Activated T-helper 2 cell treated with anti-CD3 and anti-CD28 coated beads, Interferon-gamma antibody, Interleukin-2, Interleukin-4, amounts not matched to agents 10 μg/mL and 5 μg/mL and 100 μg/mL, durations not matched to agents 14 hours and 24 hours and 36 hours (primary cell): ENCODE measurements around the gene KYAT1. TPM values are rescaled to one million over a fixed set of nuclear protein-coding genes. Genes with fewer than 3 reads are reported as not detected.

Source experiments
- DNase-seq: peaks from one replicate; pipeline ENCODE4 v3.0.0; 2021; ENCODE audit warnings: low spot score
- H3K27ac Mint-ChIP-seq: one replicate; pipeline ENCODE4 v1.8.0; 2021; ENCODE audit warnings: mixed read lengths
- H3K27me3 Mint-ChIP-seq: one replicate; pipeline ENCODE4 v1.8.0; 2021; ENCODE audit warnings: low read depth, mixed read lengths
- H3K36me3 Mint-ChIP-seq: one replicate; pipeline ENCODE4 v1.8.0; 2021; ENCODE audit warnings: low read depth, mixed read lengths
- H3K4me1 Mint-ChIP-seq: one replicate; pipeline ENCODE4 v1.8.0; 2021; ENCODE audit warnings: low read depth, mixed read lengths
- H3K4me3 Mint-ChIP-seq: one replicate; pipeline ENCODE4 v1.8.0; 2021; ENCODE audit warnings: low read depth, mild to moderate bottlenecking, moderate library complexity, mixed read lengths
- H3K9me3 Mint-ChIP-seq: one replicate; pipeline ENCODE4 v1.8.0; 2021; ENCODE audit warnings: mixed read lengths
- intact Hi-C: fragments of 100-400 bp; cut with micrococcal nuclease; formaldehyde crosslinking; loops from one replicate; pipeline ENCODE4 v1.15.1; 2023
- total RNA-seq: library from RNA; stranded (reverse); gene quantifications from 2 replicates; pipeline ENCODE4 v1.2.3, GENCODE V29; 2022

Gene KYAT1
- total RNA-seq, 1 donor from 2014 or later = 14.0 TPM

GRCh38 chr9:128785427-128785826 is 96.3 kb downstream of the KYAT1 start:
- Mint-ChIP-seq H3K4me1 (peaks cover 24% of the 10 kb centered on the region), H3K27me3 (no peaks in the 10 kb centered on the region), H3K36me3 (peaks cover under 1% of the 10 kb centered on the region), H3K27ac (no peak overlapping the region), H3K9me3 (peaks cover 5% of the 10 kb centered on the region), H3K4me3 (no peak overlapping the region)
- no peak for DNase-seq
- intact Hi-C loops = no loop called here

Other genes starting within 250 kb of the KYAT1 start
- 41.7 and 43.5 TPM in 2 replicates for gene DYNC2I2, start 225.1 kb downstream of the KYAT1 start, total RNA-seq
- 749 and 756 TPM in 2 replicates for gene SET, start 192.7 kb downstream of the KYAT1 start, total RNA-seq
- 25.4 and 28.0 TPM in 2 replicates for gene PKN3, start 179.4 kb downstream of the KYAT1 start, total RNA-seq
- 51.7 and 53.2 TPM in 2 replicates for gene ZDHHC12, start 157.8 kb downstream of the KYAT1 start, total RNA-seq
- gene ZER1, start 110.0 kb downstream of the KYAT1 start, total RNA-seq = 18.6 and 18.7 TPM in 2 replicates
- 20.5 and 24.2 TPM in 2 replicates for gene TBC1D13, start 94.7 kb downstream of the KYAT1 start, total RNA-seq
- 19.9 and 21.7 TPM in 2 replicates for gene ENDOG, start 63.5 kb downstream of the KYAT1 start, total RNA-seq
- 126 and 127 TPM in 2 replicates for gene SPOUT1, start 52.2 kb downstream of the KYAT1 start, total RNA-seq
- 24.9 and 25.4 TPM in 2 replicates for gene LRRC8A, start 183 bp upstream of the KYAT1 start, total RNA-seq
- 0.44 and 0.68 TPM in 2 replicates for gene PHYHD1, start 39.0 kb upstream of the KYAT1 start, total RNA-seq
- 13.0 and 13.3 TPM in 2 replicates for gene DOLK, start 65.7 kb upstream of the KYAT1 start, total RNA-seq
- 161 and 175 TPM in 2 replicates for gene NUP188, start 65.7 kb upstream of the KYAT1 start, total RNA-seq
- gene SH3GLB2, start 146.4 kb upstream of the KYAT1 start, total RNA-seq = 71.5 and 73.4 TPM in 2 replicates
- gene MIGA2, start 154.7 kb upstream of the KYAT1 start, total RNA-seq = 41.5 and 41.7 TPM in 2 replicates
- 20.2 and 22.9 TPM in 2 replicates for gene DOLPP1, start 199.2 kb upstream of the KYAT1 start, total RNA-seq
- 13.6 and 14.3 TPM in 2 replicates for gene CRAT, start 228.8 kb upstream of the KYAT1 start, total RNA-seq
- 106 and 112 TPM in 2 replicates for gene PTPA, start 229.5 kb upstream of the KYAT1 start, total RNA-seq